NCI-H524 treated with DMSO at 0.1 percent for 48 hours (cell line): Measurements from ENCODE around the gene CD53.

Experiments used
- DNase-seq: peaks from one replicate; lab custom pipeline; 2025; lab: John Stamatoyannopoulos, UW

CD53 gene

GRCh38 chr1:110876748-110877341, 3.9 kb downstream of the CD53 start:
- DNase-seq, result no peak

GRCh38 chr1:110877364-110877763, 4.4 kb downstream of the CD53 start:
- DNase-seq, result no peak

GRCh38 chr1:110877776-110878175, 4.8 kb downstream of the CD53 start:
- DNase-seq, result no peak

DNA sequence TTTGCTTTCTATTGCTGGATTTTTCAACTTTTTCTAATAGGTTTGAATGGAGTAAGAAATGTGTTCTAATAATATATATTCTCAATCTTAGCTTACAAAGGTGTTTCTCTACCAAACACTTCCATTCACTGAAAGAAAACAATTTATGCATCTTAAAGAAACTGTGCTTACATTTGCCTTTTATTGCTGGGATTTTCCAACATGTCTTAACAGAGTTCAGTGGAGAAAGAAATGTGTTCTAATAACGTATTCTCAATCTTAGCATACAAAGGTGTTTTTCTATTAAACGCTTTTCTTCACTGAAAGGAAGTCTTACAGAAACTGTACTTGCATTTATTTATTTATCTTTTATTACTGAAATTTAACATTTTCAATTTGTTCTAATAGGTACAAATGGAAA, 5.6 kb downstream of the CD53 start:
- no peak for DNase-seq

DNA sequence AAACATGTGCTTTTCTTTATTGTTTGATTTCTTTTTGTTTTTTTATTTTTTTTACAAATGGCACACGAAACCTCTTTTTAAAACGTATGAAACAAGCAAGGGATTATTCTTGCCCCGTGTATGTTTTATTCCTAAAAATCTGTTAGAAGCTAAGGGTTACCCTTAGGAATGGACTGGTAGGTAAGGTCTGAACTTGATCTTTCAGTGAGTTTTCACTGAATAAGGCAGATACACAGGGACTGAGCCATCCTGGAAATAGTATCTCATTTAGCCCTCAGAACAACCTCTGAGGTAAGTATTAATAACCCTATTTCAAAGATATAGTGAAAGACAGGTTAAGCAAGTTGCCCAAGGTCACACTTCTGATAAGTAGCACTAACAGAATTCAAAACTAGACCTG, 6.0 kb downstream of the CD53 start:
- no peak for DNase-seq

- DNase-seq, result no peak
Measured at GRCh38 chr1:110879758-110880606, 7.0 kb downstream of the CD53 start.

GRCh38 chr1:110880708-110881374, 7.9 kb downstream of the CD53 start:
- DNase-seq, result no peak

DNA sequence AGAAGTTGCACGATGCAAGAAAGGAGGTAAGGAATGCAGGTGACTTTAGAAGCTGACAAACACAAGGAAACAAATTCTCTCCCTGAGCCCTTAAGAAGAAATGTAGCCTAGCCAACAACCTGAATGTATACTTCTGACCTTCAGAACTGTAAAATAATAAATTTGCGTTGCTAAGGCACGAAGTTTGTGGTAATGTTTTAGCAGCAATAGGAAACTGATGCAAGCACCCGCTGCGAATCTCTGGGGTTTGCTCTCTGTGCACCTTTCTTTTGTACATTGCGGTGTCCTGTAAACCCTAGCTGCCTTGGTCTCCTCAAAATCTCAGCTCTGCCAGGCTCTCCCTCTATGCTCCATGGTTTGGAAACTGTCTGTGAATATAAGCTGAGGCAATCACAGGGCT, 15.1 kb downstream of the CD53 start:
- no peak for DNase-seq

GRCh38 chr1:110888641-110889040, 15.7 kb downstream of the CD53 start:
- DNase-seq, result no peak

DNA sequence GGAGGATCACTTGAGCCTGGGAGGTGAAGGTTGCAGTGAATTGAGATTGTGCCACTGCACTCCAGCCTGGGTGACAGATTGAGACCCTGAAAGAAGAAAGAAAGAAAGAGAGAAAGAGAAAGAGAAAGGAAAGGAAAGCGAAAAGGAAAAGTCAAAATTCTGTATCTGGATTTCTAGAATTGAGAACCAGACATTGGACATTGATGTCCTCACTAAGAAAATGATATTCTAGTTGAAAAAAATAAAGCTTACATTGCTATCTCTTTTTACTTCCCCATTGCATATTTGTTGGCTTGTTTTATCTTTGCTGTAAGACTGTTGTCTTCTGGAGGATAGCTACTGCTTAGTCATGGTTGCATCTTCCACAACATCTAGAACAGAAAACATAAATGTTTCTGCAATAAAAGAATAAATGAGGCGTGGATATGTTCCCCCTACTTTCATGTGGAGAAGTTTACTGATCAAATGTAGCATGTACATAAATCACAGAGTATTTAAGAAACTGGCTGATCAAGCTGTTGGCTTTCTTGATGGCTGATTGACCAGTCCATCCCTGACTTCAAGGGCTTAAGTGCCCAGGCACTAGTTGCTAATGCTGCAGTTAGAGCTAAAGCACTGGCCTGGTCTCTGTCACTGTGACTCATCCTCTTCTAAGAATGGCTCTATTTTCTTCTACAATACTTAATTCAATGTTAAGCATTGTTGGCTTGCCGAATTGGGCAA, 17.7 kb downstream of the CD53 start:
- no peak for DNase-seq

DNA sequence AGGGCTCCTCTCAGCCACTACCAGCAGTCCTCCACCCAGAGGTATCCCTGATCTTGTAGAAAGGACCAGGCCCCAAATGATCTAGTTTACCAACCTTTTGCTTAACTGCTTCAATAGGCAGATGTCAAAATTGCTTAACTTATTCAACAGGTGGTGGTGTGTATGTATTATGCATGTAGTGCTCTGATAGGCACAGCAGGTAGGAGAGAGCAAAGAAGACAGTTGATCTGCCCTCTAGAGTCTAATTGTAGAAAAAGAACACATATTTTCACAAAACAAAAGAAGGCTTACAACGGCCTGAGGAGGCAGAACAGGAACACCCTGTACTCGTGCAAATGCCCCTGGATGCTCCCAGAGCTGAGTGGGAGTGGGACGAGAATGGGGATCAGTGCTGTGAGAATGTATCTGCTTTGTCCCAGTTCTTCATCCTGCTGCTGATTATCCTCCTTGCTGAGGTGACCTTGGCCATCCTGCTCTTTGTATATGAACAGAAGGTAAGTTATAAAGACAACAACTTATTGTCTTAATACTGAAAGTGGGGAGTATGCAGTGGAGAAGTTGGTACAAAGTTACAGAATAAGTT, 21.1 kb downstream of the CD53 start:
- DNase-seq, result no peak

DNA sequence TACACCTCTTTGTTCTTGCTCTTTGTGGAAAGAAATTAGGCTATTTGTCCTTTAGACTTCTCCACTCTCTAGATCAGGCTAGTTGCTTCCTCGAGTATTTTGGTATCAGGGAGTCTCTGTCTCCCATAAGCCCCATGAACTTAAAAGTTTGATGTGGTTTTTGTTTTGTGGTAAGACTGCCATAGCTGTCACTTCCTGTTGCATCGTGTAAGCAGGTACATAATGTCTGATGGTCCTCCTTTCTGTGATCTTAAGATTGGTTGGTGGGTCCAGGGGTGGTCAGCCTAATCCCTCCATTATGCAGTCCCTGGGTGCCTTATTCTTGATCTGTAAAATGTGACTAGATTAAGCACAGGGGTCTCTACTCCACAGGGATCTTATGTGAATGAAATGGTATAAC, 23.1 kb downstream of the CD53 start:
- no peak for DNase-seq

DNA sequence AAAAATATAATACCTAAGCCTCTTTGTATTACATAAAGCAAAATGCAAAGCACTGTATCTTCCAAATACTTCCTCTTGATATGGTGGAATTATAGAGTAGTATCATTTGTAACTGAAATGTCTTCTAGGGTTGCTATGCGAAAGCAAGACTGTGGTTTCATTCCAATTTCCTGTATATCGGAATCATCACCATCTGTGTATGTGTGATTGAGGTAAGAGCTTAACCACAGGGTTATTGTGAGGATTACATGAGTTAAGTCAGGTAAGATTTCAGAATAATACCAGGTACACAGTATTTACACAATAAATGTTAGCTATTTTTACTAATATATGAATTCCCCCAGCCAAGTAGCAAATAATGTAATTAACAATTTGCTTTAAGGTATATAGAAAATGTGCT, 24.7 kb downstream of the CD53 start:
- DNase-seq, result no peak

- no peak for DNase-seq
Measured at GRCh38 chr1:110898734-110899457, 25.9 kb downstream of the CD53 start.

GRCh38 chr1:110899458-110899843, 26.5 kb downstream of the CD53 start:
- DNase-seq, result no peak

GRCh38 chr1:110902820-110903463, 30.0 kb downstream of the CD53 start:
- DNase-seq, result no peak

- DNase-seq, result no peak
Measured at GRCh38 chr1:110903853-110904500, 31.0 kb downstream of the CD53 start.

- DNase-seq, result no peak
Measured at GRCh38 chr1:110912784-110913183, 39.8 kb downstream of the CD53 start.

DNA sequence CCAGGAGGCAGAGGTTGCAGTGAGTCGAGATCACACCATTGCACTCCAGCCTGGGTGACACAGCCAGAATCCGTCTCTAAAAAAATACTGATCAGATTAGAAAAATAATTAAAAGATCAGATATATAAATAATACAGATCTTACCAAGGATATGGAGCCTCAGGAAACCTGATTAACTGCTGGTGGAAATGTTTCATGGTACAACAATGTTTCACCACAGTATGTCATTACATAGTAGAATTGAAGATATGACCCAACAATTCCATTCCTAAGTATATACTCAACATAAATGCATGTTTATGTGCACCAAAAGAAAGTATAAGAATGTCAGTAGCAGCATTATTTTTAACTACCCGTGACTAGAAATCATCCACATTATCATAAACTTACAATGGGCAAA, 41.7 kb downstream of the CD53 start:
- no peak for DNase-seq

DNA sequence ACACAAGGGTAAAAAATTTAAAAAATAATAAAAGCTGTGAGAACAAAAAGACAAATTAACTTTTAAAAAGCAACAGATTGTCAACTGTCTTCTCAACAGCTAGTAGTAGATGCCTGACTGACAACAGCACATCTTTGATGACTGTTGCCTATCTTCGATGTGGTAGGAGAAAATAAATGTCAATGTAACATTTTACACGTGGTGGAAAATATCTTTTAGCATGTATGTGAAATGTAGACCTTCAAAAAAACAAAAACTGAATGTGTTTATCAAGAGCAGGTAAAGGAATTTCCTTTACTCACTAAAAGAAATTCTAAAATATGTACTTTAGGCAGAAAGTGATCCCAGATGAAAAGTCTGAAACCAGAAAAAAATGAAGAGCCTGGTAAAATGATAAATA, 42.9 kb downstream of the CD53 start:
- DNase-seq, result no peak

- no peak for DNase-seq
Measured at GRCh38 chr1:110916274-110916668, 43.3 kb downstream of the CD53 start.
